Kidney capillary endothelial cell (primary cell): Measurements from ENCODE around the gene FAM13A.
A peak's percentile ranks its signal among the peaks of the same experiment; 100 is the strongest.

Experiments
- DNase-seq: peaks from one replicate; pipeline ENCODE4 v3.0.0-alpha.2; 2018; ENCODE audit warnings: low spot score

Gene FAM13A

DNA sequence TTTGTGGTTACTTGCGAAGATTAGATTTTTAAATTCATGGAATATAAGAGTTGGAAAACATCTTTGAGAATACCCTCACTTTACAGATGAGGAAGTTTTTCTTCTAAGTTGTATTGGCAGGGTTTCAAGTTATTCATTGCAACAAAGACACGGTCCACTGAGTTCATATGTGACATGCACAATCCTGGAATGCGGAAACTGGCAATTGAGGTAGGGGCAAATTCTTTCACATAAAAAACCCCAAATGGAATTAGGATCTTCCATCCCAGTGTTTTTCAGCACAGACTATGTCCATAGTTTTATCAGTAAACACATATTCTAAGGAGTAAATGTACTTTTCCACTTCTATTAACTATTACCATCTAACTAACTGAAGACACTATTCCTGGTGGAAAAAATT, 277.6 kb downstream of the FAM13A start:
- no peak for DNase-seq

DNA sequence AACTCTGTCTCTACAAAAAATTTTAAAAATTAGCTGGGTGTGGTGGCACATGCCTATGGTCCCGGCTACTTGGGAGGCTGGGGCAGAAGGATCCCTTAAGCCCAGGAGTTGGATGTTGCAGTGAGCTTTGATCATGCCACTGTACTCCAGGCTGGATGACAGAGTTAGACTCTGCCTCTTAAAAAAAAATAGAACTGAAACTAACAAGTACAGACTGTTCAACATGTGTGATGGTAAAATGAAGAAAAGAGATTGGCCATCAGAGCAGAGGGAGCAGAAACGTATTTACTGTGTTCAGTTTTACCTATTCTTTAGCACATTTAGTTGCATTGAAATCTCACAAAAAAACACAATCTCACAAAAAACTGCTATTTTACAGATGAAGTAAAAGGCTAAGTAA, 281.5 kb downstream of the FAM13A start:
- no peak for DNase-seq

DNA sequence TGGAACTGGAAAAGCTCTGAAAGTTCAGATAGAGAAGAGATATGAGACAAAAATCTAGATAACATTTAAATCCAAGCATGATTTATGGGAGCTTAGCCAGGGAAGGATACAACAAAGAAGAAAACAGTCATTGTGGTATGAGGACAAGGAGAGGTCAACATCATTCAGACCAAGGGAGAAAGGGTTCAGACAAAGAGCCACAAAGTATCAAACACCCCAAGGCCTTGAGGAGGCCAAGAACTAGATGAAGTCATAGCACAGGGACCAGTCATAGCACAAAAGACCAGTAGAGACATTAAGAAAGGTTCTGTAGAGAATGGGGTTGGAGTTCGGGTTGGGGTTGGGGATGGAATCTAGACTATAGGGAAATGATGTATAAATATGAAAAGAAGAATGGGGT, 282.0 kb downstream of the FAM13A start:
- no peak for DNase-seq

DNA sequence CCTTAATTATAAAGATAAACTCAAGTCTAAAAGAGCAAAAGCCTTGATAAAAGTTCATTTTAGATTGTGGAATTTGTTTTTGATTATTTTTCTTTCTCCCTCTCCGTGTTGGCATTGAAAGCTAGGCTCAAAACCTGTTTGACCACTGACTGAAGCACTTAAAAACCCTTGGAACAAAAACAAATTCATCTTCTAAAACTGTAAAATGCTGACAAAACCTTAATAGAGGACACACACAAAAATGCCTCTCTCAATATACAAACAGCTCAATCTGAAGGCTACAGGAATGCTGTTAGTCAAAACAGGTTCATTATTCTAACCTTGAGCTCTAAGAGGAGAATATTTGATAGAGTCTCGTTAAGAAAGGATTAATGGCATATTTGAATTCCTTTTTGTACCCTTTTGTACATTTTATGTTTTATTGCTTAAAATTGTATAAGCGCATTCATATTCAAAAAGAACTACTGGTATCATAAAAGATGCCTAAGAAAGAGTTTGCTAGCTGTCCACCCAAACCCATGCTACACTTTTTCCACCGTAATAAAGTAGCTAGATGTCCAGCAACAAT, 285.0 kb downstream of the FAM13A start:
- no peak for DNase-seq

DNA sequence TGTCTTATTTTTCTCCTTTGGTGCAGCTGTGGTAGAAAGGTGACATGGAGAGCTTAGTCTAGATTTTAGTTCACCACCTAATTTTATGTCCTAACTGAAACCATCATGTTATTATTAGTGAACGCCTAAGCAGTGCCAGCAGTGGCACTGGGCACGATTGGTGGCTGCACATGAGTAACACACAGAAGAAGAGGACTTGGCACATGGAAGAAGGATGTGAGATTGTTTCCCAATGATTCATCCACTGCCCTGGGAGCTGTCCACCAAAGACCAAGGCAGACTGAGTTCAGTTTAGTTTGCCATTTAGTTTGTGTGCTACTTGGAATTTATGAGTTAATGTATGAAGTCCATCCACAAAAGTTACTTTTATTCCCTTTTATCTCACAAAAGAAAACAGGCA, 291.3 kb downstream of the FAM13A start:
- peak; percentile 52 for DNase-seq

DNA sequence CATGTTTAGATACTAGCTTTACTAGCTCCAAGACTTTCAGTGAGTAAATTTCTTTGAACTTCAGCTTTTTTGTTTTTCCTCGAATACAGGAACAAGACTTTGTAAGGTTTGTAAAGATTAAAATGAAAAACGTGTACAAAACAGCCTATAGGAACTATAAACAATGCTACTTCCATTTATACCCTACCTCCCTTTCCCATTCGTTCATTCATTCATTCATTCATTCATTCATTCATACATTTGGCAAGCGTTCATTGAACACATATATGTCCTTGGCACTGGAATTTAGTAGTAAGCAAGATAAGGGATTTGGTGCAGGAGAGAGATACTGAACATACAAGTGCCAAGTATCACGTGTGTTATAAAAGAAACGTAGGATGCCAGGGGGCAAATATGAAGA, 293.9 kb downstream of the FAM13A start:
- DNase-seq = no peak

DNA sequence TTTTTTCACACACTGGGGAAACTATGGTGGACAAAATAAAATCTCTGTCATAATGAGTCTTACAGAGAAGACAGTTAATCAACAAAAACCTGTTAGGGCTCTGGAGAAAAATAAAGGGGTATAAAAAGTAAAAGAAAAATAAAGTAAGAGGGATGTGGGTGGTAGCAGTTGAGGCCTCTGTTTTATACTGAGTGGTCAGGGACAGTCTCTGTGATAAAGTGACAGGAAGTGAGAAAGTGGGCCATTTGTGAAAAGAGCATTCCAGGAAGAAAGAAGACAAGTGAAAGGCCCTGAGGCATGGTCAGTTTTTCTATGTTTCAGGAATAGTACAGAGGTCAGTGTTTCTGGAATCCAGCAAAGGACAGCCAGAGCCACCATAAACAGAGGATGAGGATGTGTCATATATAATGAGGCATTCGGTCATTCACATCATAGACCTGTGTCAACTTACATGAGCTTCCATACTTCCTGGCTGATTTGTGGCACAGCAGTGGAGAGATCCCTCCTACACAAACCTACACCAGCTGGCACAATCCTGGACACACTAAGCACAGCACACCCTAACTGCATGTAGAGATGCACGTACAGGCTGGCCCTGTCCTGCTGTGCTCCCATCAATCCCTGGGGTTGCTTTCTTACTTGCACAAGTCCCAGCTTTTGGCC, 295.0 kb downstream of the FAM13A start:
- DNase-seq = no peak

DNA sequence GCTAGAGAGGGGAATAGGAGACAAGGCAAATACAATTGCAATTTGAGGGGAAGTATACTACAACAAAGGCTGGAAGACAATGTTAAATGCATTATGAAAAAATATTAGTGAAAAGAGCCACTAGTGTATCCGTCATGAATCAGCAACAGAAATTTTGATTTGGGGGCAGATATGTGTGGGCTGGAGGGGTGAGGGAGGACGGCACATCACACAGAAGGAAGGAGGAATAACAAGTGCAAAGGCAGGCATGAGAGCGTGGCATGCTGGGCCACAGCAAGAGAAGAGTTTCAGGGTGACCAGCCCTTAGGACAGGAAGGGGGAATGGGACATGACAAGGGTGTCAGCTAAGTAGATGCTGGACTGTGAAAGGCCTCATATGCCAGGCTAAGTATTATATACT, 295.6 kb downstream of the FAM13A start:
- no peak for DNase-seq

DNA sequence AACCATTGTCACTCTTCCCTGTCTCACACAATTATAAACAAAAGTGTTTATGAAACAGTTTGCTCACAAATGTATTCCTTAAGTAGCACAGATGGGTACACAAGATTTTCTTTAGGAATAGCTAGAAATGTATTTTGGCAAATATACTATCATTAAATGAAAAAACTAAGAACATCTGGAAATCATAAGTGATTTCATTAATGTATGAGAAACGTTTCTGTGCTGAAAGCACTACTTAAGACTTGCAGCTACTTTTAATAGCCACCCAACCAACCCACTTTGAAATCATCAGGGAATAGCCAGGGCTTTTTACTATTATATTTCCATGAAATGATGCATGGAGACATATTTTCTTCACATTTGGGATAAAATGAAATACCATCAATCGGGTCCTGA, 297.1 kb downstream of the FAM13A start:
- no peak for DNase-seq

DNA sequence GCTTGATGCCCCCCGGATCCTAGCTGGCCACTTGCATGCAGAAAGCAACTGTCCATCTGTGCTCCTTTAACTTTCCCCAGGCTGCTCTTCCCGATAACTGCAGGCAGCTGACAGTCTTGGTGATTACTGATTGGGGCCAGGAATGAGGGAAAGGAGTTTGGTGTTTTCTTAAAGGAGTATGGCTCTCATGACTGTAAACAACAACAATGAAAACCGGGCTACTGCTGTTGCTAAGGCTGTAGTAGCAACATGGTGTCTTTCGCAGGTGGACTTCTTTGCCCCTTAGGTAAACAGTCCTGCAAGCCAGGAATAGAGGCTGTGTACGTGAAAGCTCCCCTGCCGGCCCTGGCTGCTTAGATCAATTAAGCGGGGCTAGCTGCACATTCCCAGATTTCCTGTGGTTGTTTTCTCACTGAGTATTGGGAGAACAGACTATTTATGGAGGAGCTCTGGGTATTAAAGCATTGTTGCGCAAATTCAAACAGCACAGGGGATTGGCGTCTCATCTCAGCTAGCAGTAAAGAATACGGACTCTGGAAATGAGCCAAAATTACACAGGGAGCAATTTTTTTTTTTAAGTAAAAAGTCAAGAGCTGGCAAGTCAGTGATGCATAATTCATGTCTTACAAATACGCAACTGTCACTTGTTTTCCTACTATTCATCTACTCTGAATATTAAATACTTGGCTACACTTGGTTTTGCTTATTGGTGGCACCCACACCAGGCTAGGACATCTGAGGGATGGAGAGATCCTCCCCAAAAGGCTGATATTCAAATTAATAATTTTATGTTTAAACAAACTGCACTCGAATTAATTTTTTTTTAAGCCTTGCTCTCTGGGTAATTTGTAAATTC, 297.7 kb downstream of the FAM13A start:
- no peak for DNase-seq

DNA sequence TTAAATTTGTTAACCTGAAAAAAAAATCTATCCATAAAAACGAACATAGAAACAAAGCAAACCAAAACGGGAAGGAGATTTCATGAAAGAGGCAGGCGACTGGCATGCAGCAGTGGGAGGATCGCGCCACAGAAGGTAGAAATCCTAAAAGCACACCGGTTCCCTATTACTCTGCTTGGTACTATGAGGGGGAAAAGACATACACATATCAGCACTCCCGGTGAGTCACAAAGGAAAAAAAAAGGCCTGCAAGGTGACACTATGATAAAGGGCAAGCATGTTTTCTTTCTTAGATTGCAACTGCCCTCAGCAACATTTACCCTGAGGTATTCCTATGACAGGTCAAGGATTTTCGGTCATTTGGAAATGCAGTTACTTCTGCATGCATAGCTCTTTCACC, 298.7 kb downstream of the FAM13A start:
- no peak for DNase-seq

DNA sequence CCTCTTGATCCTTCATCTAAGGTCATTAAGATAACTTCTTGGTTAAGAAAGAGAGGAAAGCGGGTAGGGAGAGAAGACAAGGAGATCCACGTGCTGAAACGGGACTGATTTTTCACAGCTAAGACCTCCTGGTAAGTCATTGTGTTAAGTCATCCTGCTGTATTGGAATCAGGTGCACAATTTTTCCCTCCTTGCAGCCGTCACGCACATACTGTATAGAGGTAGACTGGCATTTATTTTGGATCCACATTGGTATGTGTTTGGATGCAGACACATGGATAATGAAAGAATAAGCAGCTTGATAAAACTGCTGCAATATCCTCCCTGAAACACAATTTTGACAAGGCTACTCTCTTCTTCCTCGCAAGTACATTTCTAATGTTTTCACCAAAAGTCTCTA, 299.2 kb downstream of the FAM13A start:
- no peak for DNase-seq

DNA sequence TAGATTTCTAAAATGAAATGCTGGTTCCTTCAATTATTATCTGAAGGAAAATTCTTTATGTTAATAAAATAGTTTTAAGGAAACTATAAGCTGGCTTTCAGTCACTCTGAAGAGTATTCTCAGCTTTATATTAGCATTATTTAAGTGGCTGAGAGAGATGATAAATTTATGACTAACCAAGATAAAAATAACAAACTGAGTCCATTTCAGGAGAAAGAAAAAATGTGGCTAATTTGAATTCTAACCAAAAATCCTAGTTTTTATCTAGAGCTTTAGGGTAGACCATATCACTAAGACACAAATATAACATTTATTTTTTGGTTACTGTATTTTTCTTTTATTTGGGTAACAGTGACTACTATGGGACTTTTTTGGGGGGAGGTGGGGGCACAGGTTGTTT, 299.9 kb downstream of the FAM13A start:
- no peak for DNase-seq

DNA sequence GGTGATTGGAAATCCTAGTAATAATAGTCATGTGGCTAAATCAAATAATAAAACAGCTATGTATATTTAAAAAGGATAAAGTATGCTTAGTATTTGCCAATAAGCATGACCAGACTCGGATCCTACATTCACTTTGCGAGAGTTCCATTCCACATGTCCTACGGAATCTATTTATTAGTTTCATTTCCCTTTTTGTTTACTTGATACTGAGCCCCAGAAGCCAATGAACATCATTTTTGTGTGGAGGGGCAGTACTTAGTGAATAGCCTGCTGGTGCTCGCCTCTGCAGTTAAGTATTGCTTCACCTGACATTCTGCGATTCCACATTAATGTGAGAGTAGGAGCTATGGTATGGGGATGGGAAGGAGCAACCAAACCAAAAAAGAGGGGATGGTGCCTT, 300.8 kb downstream of the FAM13A start:
- DNase-seq = no peak

DNA sequence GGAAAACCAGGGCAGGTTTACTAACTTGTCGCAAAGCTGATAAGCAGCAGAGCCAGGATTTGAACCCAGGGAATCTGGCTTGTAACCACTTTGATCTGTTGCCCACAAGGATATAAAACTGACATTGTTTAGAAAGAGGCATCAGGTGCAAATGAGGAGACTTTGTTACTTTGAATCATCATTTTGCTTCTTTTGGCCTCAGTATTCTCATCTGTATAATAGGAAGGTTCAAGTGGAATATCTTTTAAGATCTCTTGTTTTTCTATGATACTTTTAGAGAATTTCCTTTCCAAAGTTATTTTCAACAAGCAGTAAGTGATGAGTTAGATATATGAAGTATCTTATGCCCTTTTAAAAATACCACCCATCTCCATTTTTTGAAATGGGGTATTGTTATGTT, 301.5 kb downstream of the FAM13A start:
- no peak for DNase-seq

DNA sequence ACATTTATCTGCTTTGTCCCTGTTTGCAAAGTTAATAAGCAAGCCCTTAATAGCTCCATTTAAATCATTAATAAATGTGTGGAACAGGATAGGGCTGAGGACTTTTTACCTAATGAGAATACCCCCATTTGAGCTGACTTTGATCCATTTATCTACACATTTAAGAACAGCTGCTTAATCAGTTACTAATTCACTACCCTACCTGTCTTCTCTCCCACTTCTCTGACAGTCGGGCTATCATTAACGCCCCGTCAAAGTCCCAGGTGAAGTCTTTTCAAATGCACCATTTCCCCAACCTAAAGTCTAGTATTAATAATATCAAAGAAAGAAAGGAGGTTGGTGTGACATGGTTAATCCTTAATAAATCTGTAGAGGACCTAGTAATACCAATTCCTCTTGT, 302.2 kb downstream of the FAM13A start:
- no peak for DNase-seq

DNA sequence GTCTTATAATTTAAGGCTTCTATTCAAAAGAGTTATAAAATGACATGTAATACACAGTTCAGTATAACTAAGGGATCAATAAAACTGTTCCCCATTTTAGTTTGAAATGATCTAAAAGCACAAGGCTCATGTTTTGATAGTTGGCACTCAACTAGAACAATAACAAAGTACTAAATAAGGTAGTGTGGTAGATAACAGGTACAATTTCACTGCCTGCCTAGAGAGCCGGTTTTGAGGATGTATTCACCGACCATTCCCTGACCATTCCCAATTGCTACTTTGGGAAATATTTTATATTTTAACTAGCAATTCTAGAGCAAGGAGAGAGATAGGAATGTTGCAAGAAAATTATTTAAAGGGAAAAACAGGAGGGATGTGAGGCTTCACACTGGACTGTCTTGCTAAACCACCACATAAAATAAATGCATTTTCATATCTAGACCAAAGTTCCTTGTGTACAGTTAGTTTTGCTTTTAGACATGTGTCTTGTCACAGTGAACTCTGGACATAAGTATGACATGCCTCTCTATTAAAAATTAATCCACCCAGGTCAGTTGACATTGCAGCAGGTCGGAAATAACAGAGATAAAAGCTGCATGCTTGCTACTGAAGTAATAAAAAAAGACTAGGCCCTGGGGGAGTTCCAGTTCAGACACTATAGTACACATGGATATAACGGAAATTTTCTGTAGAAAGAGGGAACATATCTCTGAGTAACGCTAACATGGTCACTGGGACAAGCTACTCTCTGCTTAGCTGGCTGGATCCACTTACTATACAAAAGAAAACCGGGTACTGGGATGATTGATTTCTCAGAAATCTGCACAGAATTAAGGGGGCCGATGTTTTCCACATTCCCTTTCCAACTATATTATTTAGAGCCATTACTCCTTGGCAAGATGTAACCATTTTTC, 303.1 kb downstream of the FAM13A start:
- no peak for DNase-seq

DNA sequence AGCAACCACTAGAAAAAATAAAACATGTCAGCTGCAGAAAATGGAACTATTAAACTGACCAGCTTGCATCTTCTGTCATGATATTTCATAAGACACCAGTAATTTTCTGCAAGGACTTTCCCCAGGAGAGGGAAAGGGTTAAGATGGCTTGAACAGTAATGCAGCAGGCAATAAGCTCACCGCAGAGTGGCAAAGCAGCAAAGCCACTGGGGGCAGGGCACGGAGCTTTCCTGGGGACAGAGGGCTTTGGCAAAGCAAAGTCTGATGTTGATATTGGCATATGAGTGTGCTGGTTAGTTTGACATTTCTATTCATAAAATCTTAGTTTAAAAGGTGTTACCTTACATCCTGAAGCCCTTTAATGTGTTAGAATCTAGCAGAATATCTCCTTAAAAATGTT, 304.2 kb downstream of the FAM13A start:
- no peak for DNase-seq

DNA sequence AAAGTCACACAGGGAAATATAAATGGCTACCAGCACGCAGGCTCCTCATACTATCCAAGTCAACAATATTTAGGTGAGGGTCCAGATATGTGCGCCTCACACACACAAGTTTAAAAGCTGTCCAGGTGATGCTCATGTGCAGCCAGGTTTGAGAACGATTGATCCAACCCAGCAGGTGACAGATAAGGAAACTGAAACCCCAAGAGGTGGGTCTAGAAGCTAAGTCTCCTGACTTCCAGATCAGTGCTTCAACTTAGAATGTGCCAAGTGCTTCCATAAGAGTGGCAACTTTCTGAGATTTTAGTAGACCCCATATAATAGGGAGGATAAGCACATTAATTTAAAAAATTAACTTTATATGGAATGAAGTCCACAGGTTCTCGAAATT, 304.9 kb downstream of the FAM13A start:
- no peak for DNase-seq

DNA sequence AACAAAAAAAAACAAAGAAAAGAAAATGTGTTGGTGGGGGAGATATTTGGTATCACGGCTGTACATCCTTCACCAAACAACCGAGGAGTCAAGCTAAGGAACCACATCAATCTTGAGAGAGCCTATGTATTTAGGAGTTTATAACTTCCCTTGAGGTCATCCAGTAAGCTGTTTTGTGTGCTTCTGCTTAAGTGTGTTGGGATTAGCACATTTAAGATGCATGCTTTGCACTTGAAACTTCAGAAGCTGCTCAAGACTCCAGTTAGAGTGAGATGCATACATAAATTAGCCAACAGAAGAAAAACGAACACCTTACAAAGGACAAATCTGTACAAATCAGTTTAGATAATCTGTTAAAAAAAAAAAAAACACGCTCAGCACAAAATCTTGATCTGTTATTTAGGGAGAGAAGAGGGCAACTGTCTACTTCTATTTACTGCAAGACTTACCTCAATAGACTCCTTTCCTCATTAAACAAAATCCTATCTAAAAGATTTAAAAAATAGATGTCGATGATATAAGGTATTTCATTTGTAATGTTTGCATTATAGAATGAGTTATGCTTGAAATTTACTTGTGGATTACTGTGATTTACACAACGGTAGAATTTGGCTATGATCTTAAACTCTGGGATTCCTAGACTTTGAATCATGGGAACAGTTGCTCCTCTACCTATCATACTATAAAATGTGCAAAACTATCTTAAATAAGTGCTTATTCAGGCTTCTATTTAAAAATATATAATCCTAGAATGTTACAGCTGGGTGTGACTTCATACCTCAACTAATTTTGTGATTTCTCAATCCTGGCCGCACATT, 305.5 kb downstream of the FAM13A start:
- DNase-seq = no peak

DNA sequence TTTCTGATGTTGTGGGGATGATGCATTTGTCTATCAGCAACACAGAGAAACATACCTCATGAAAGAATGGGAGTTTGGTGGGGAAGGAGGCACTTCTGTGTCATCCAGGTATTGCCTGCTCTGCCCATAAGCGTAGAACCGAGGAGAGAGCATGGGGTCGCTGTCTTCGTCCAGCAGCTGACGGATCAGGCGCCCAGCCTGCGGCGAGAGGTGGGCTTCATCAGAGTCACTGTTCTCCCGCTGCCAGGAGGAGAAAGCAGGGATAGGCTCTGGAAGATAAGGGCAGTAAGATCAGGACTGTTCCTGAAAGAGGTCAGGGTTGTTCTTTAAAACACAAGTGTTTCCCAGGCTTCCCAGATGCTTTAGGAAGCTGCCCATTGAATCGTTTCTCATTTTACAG, 306.6 kb downstream of the FAM13A start:
- DNase-seq = no peak

DNA sequence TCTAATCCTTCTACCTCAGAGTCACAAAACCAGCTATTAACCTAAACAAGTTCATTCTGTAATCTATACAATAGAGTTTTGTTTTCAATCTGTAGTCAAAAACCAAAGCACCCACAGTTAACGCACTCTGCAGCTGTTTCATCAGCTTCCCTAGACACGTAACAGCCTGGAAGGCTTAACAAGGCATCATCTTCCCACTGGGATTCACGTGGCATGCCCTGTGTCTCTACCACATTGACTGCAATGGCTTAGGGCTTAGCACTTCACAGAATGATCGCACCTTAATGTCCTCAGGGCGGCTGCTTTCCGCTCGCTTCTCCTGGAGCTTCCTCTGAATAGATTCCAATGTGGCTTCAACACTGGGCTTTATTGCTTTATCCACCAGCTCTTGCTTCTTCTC, 309.6 kb downstream of the FAM13A start:
- DNase-seq = no peak
